Measurements from ENCODE around the gene NTN1. TPM values are rescaled to one million over a fixed set of nuclear protein-coding genes. Genes with fewer than 3 reads are reported as not detected.

The NTN1 gene
- total and polyA plus RNA-seq, 2 of the 13 experiments (the other 11 are each of a cell fraction or from before 2014, with no cell fraction given): 0.04 to 0.05 TPM

GRCh38 chr17:9244066-9245052 lies 223.0 kb downstream of the NTN1 start:
- Histone ChIP-seq H3K4me2 (ENCODE audit: low read depth, low read length) (no peak overlapping the region), H3K4me3 (replicated peaks in 1 of 3; ENCODE audit: insufficient read depth in 1 of 3, low read depth in 2 of 3, low read length in 3 of 3) (no peak overlapping the region), H3K79me2 (ENCODE audit: insufficient read depth, low read length) (no peaks in the 10 kb centered on the region), H3K27ac (ENCODE audit: extremely low read length, insufficient read depth, low read length) (no peak overlapping the region), H2AFZ (ENCODE audit: low read length) (no peak overlapping the region), H3K9me3 (ENCODE audit: low read length) (no peaks in the 10 kb centered on the region), H3K27me3 (ENCODE audit: control insufficient read depth in 1 of 2, insufficient read depth in 2 of 2, low read length in 2 of 2) (no peaks in the 10 kb centered on the region), H3K9ac (ENCODE audit: insufficient read depth, low read depth, low read length) (no peak overlapping the region), H3K36me3 (replicated peaks in 1 of 2; ENCODE audit: control insufficient read depth in 1 of 2, insufficient read depth in 2 of 2, low read length in 2 of 2) (no peaks in the 10 kb centered on the region), H3K4me1 (ENCODE audit: insufficient read depth, low read length) (peaks cover 19% of the 10 kb centered on the region), H4K20me1 (ENCODE audit: insufficient read depth, low read length) (no peaks in the 10 kb centered on the region)
- intact Hi-C loops (cut with micrococcal nuclease; ENCODE audit: unreplicated experiment) (no loop called here), in situ Hi-C loops (cut with HindIII; ENCODE audit: extremely low pct_ligation_motif_present, low pct_unique_long_range_greater_than_20kb) (no loop called here)
- FAIRE-seq (no peak), DNase-seq (ENCODE audit: low spot score) (no peak), ATAC-seq (no peak)
- ChIA-PET POLR2A (no interaction called here), CTCF (ENCODE audit: low intra/inter-chr PET ratio, low total read pairs) (no interaction called here)
- WGBS (ENCODE audit: low lambda C conversion rate): 90% methylated on average over 15 of the region's 21 CpGs
- BruUV-seq (replicated peaks): no TSS peak
- TF ChIP-seq BRF2 (CRISPR knock-in tag; IDR thresholded peaks at IDR 0.05) (no peak), ZNF280B (CRISPR knock-in tag; IDR thresholded peaks at IDR 0.05; ENCODE audit: borderline replicate concordance) (no peak), CREBL2 (CRISPR knock-in tag; IDR thresholded peaks at IDR 0.05; ENCODE audit: borderline replicate concordance) (no peak), NFE2L1 (CRISPR knock-in tag; IDR thresholded peaks at IDR 0.05; ENCODE audit: borderline replicate concordance) (no peak), TMF1 (CRISPR knock-in tag; IDR thresholded peaks at IDR 0.05; ENCODE audit: low read depth) (no peak), ZNF557 (CRISPR knock-in tag; IDR thresholded peaks at IDR 0.05) (no peak), ZNF589 (CRISPR knock-in tag; conservative IDR thresholded peaks at IDR 0.05) (no peak)

All from HepG2 (cell line).